HCT116 (cell line): ENCODE measurements around the gene SRPRA.

ENCODE experiments used
- EZH2 ChIP-seq: fragments of 200-600 bp; sonication (generic); IDR thresholded peaks from 2 replicates; pipeline ENCODE4 v1.6.1; 2017; ENCODE audit warnings: antibody characterized with exemption, mixed run types
- EZH2phosphoT487 ChIP-seq: fragments of 200-600 bp; IDR thresholded peaks from 2 replicates; pipeline ENCODE4 v1.6.1; 2018; ENCODE audit warnings: antibody characterized with exemption, borderline replicate concordance
- JUND ChIP-seq: IDR thresholded peaks from 2 replicates; pipeline ENCODE4 v1.6.1; 2012
- POLR2A ChIP-seq: IDR thresholded peaks from 2 replicates; pipeline ENCODE4 v1.7.0; 2011; ENCODE audit warnings: borderline replicate concordance; ENCODE audit not compliant: insufficient read depth, insufficient read length; ENCODE audit errors: extremely low read depth
- POLR2AphosphoS5 ChIP-seq: IDR thresholded peaks from 2 replicates; pipeline ENCODE4 v1.6.1; 2011; ENCODE audit warnings: mild to moderate bottlenecking, low read depth, low read length, moderate library complexity
- SIN3A ChIP-seq: IDR thresholded peaks from 2 replicates; pipeline ENCODE4 v1.6.1; 2012; ENCODE audit warnings: low read depth
- SP1 ChIP-seq: IDR thresholded peaks from 2 replicates; pipeline ENCODE4 v1.6.1; 2012; ENCODE audit warnings: low read depth
- ZNF274 ChIP-seq: fragments of 200-500 bp; sonication (Bioruptor generic); IDR thresholded peaks from 2 replicates; pipeline ENCODE4 v1.6.1; 2014; ENCODE audit warnings: mild to moderate bottlenecking, low read depth, low read length, inconsistent platforms
- TF ChIP-seq, protein P1 (sequence below), 3 experiments: fragments of 200-600 bp in 1 of 3; sonication (generic) in 1 of 3; IDR thresholded peaks in 2 of 3; conservative IDR thresholded peaks in 1 of 3; 2 replicates each; pipeline ENCODE4 v1.5.1; 2012 to 2017; ENCODE audit warnings: low read depth in 2 of 3, low read length in 2 of 3, antibody characterized with exemption in 1 of 3, borderline replicate concordance in 1 of 3, control low read depth in 1 of 3, mild to moderate bottlenecking in 1 of 3, mixed read lengths in 1 of 3, mixed run types in 1 of 3, moderate library complexity in 1 of 3; ENCODE audit not compliant: insufficient read depth in 1 of 3
- TF ChIP-seq, protein P2 (sequence below): IDR thresholded peaks from 2 replicates; pipeline ENCODE4 v1.6.1; 2011; ENCODE audit warnings: mild to moderate bottlenecking, low read length, moderate library complexity; ENCODE audit not compliant: insufficient replicate concordance; ENCODE audit errors: extremely low read depth

DNA sequence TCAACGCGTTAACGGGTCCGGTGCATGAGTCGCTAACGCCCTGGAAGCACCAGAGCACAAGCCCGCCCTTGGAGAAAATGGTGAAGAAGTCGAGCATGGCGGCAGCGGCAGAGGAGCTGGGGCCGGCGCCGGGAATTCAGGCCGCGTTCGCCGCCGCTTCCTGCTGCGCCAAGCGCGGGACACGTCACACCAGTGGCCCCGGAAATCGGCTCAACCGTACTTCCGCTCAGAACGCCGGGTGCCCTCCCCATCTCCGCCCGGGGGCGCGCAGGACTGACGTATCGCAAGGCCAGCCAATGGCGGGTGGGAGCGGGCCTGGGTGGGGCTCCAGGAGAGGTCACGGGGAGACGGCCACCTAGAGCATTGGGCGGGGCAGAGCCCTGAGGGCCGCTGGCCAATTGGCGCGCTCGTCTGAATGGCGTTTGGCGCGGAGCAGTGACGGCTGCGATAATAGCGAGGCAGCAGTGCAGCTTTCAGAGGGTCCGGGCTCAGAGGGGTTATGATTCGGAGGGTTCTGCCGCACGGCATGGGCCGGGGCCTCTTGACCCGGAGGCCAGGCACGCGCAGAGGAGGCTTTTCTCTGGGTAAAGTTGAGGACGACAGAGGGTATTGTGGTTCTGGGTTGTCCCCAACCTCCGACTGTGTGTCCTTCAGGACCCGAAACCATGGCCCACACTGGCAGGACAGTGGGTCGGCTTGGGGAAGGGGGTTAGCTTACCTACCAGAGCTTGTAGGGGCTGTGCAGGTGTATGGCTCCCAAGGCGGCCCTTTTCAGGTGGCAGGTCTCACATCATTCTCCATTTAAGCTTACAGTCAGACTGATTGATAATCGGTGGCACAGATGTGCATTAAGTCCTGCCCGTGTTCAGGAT, at the start of gene SRPRA, which contains the start of gene FOXRED1:
- TF ChIP-seq, protein P1, sequence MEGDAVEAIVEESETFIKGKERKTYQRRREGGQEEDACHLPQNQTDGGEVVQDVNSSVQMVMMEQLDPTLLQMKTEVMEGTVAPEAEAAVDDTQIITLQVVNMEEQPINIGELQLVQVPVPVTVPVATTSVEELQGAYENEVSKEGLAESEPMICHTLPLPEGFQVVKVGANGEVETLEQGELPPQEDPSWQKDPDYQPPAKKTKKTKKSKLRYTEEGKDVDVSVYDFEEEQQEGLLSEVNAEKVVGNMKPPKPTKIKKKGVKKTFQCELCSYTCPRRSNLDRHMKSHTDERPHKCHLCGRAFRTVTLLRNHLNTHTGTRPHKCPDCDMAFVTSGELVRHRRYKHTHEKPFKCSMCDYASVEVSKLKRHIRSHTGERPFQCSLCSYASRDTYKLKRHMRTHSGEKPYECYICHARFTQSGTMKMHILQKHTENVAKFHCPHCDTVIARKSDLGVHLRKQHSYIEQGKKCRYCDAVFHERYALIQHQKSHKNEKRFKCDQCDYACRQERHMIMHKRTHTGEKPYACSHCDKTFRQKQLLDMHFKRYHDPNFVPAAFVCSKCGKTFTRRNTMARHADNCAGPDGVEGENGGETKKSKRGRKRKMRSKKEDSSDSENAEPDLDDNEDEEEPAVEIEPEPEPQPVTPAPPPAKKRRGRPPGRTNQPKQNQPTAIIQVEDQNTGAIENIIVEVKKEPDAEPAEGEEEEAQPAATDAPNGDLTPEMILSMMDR (IDR thresholded peaks at IDR 0.05 in 2 of 3, conservative IDR thresholded peaks at IDR 0.05 in 1 of 3; ENCODE audit: borderline replicate concordance in 1 of 3, insufficient read depth in 1 of 3, low read depth in 2 of 3, low read length in 2 of 3): no peak
- peak; percentile 98 for TF ChIP-seq SP1
- no peak for TF ChIP-seq EZH2
- TF ChIP-seq SIN3A: peak; percentile 93
- TF ChIP-seq, protein P2, sequence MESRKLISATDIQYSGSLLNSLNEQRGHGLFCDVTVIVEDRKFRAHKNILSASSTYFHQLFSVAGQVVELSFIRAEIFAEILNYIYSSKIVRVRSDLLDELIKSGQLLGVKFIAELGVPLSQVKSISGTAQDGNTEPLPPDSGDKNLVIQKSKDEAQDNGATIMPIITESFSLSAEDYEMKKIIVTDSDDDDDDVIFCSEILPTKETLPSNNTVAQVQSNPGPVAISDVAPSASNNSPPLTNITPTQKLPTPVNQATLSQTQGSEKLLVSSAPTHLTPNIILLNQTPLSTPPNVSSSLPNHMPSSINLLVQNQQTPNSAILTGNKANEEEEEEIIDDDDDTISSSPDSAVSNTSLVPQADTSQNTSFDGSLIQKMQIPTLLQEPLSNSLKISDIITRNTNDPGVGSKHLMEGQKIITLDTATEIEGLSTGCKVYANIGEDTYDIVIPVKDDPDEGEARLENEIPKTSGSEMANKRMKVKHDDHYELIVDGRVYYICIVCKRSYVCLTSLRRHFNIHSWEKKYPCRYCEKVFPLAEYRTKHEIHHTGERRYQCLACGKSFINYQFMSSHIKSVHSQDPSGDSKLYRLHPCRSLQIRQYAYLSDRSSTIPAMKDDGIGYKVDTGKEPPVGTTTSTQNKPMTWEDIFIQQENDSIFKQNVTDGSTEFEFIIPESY: peak; percentile 17
- no peak for TF ChIP-seq ZNF274
- TF ChIP-seq EZH2phosphoT487: no peak
- TF ChIP-seq JUND: no peak
- peak; percentile 57 for TF ChIP-seq POLR2A
- peak; percentile 90 for TF ChIP-seq POLR2AphosphoS5
